Thyroid gland (tissue), 4 donors: ENCODE results near the gene CDKN2D. TPM values are rescaled to one million over a fixed set of nuclear protein-coding genes. Genes with fewer than 3 reads are reported as not detected.

Experiments used
- DNase-seq, 2 donors: peaks; one replicate each; pipeline ENCODE4 v3.0.0-alpha.2; 2019
- H3K27ac ChIP-seq, 3 donors: fragments of 200-600 bp; sonication (generic); 1 replicate in 2 of 3; 2 replicates in 1 of 3; pipeline ENCODE4 v1.5.1; 2016 to 2019; ENCODE audit warnings: mild to moderate bottlenecking in 1 of 3, moderate library complexity in 1 of 3
- H3K27me3 ChIP-seq: fragments of 200-600 bp; sonication (generic); one replicate; pipeline ENCODE4 v1.5.1; 2019
- H3K36me3 ChIP-seq, 2 donors: fragments of 200-600 bp; sonication (generic); one replicate each; pipeline ENCODE4 v1.5.1; 2016 to 2019
- H3K4me1 ChIP-seq, 2 donors: fragments of 200-600 bp; sonication (generic); one replicate each; pipeline ENCODE4 v1.5.1; 2017 to 2019
- H3K4me3 ChIP-seq, 3 donors: fragments of 200-600 bp; sonication (generic); replicated peaks in 1 of 3; 1 replicate in 2 of 3; 2 replicates in 1 of 3; pipeline ENCODE4 v1.5.1; 2016; ENCODE audit warnings: mild to moderate bottlenecking in 1 of 3
- H3K9me3 ChIP-seq: fragments of 200-600 bp; sonication (generic); one replicate; pipeline ENCODE4 v1.5.1; 2017
- POLR2A ChIP-seq, 2 donors: fragments of 450-650 bp; IDR thresholded peaks; one replicate each; pipeline ENCODE4 v1.6.1; 2017; ENCODE audit warnings: antibody characterized with exemption in 2 of 2, mild to moderate bottlenecking in 2 of 2, moderate library complexity in 1 of 2
- WGBS, 2 donors: methylation state at CpG; one replicate each; pipeline ENCODE4 v1.1.5; 2017; 5-methylcytosine and 5-hydroxymethylcytosine counted together
- intact Hi-C: fragments of 100-400 bp; cut with DNase I; formaldehyde crosslinking; loops from one replicate; pipeline ENCODE4 v1.15.1; 2023
- total RNA-seq, 4 donors: library from RNA; depleted of rRNA; stranded (reverse); fragments of >200 nt; gene quantifications; one replicate each; pipeline ENCODE4 v1.2.3, GENCODE V29; 2016
- TF ChIP-seq, protein P1 (sequence below), 6 experiments: fragments of 200-600 bp in 3 of 6; fragments of 450-650 bp in 3 of 6; sonication (generic) in 3 of 6; IDR thresholded peaks; one replicate each; pipeline ENCODE4 v1.5.1; 2016 to 2019; ENCODE audit warnings: antibody characterized with exemption in 6 of 6, mild to moderate bottlenecking in 2 of 6, inconsistent platforms in 1 of 6, moderate library complexity in 1 of 6

Gene CDKN2D
- total RNA-seq, 4 donors from 2014 or later = 2.0 to 8.2 (median 3.7) TPM

DNA sequence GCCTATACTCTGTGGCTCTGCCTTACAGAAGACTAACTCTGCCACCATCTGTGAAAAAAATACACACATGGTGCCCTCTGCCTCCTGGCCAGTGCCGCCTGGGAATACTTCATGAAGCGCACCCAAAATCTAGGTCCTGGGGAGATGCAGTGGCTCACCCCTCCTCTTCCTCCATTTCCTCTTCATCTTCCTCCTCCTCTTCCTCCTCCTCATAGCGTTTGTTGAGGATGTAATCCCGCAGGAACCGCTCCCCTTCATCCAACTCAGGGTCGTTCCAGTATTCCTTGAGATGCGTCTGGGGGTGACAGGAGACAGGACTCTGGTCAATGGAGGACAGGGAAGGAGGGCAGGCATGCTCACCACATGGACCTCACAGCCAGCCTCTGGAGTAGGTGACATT, 8.6 kb downstream of the CDKN2D start:
- TF ChIP-seq POLR2A (IDR thresholded peaks at IDR 0.05) = no peak
- TF ChIP-seq, protein P1, sequence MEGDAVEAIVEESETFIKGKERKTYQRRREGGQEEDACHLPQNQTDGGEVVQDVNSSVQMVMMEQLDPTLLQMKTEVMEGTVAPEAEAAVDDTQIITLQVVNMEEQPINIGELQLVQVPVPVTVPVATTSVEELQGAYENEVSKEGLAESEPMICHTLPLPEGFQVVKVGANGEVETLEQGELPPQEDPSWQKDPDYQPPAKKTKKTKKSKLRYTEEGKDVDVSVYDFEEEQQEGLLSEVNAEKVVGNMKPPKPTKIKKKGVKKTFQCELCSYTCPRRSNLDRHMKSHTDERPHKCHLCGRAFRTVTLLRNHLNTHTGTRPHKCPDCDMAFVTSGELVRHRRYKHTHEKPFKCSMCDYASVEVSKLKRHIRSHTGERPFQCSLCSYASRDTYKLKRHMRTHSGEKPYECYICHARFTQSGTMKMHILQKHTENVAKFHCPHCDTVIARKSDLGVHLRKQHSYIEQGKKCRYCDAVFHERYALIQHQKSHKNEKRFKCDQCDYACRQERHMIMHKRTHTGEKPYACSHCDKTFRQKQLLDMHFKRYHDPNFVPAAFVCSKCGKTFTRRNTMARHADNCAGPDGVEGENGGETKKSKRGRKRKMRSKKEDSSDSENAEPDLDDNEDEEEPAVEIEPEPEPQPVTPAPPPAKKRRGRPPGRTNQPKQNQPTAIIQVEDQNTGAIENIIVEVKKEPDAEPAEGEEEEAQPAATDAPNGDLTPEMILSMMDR (IDR thresholded peaks at IDR 0.05) = no peak
- intact Hi-C loops = loop anchor here (10.0 kb wide), 1 partner anchor 55 kb away; the partner anchor contains the start of gene KEAP1
- H3K4me3 ChIP-seq = no peak overlapping the region
- H3K27me3 ChIP-seq = no peaks in the 10 kb centered on the region
- H3K4me1 ChIP-seq = peaks cover 4 to 8% of the 10 kb centered on the region in 2 donors
- no peak overlapping the region for H3K27ac ChIP-seq
- whole genome bisulfite sequencing, 2 donors = 92 to 93% methylated on average over 7 of the region's 7 CpGs
- H3K36me3 ChIP-seq = peaks cover 27 to 28% of the 10 kb centered on the region in 2 donors
- no peak for DNase-seq
- H3K9me3 ChIP-seq = no peaks in the 10 kb centered on the region

DNA sequence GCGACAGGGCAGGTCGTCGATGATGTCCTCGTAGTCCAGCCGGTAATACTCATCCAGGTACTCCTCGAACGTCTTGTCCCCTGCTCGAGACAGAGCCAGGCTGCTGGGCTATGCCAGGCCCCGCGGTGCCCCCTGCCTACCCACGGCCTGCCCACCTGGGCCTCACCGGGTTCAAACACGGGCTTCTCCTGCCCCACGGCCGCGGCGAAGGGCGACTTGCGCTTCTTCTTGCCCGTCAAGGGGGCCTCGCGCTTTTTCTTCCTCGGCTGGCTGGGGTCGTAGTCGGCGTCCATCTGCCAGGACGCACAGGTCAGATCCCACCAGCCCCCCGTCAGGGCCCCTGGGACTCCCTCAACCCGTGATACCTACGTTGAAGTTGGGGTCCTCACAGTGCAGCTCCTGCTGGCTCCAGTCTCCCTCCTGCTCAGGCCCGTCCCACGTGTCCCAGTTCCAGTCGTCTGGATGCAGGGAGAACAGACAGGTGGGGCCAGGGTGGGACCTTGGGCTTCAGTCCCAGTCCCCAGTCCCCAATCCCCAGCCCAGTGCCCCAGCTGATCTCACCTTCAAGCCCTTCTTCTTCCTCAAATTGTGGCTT, 11.1 kb downstream of the CDKN2D start:
- 95% methylated on average over 25 to 33 of the region's 33 CpGs for WGBS, 2 donors

DNA sequence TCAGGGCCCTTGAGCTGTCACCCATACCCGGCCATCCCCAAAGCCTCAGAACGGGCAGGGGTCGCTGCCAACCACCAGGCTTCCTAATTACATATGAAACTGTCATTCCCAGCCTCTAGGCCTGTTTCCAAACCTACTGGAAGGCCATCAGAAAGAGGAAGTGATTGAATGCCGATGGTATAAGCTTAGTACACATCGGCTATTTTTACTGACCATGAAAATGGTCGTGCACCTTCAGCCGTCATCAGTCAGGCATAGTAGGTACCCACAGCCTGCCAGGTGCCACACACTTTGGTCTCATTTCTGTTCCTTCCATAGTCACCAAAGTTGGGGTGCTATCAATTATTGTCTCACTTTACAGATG, 13.2 kb downstream of the CDKN2D start:
- TF ChIP-seq POLR2A (IDR thresholded peaks at IDR 0.05) = no peak
- TF ChIP-seq, protein P1 (IDR thresholded peaks at IDR 0.05) = no peak
- no peak overlapping the region for H3K4me3 ChIP-seq
- intact Hi-C loops = no loop called here
- 89 to 90% methylated on average over 5 to 7 of the region's 7 CpGs for WGBS, 2 donors
- no peaks in the 10 kb centered on the region for H3K27me3 ChIP-seq
- no peaks in the 10 kb centered on the region for H3K9me3 ChIP-seq
- H3K4me1 ChIP-seq = no peaks in the 10 kb centered on the region
- H3K36me3 ChIP-seq = peaks cover 59 to 61% of the 10 kb centered on the region in 2 donors
- H3K27ac ChIP-seq = no peak overlapping the region
- no peak for DNase-seq

More for the DNA sequence above, 11.1 kb downstream of the CDKN2D start:
- Histone ChIP-seq H3K27me3 (no peaks in the 10 kb centered on the region), H3K9me3 (no peaks in the 10 kb centered on the region), H3K27ac (no peak overlapping the region), H3K36me3 (peaks cover 48 to 51% of the 10 kb centered on the region in 2 donors), H3K4me3 (no peak overlapping the region), H3K4me1 (no peaks in the 10 kb centered on the region)
- no peak for DNase-seq
- intact Hi-C loops = no loop called here
- TF ChIP-seq, protein P1 (IDR thresholded peaks at IDR 0.05) = no peak
- no peak for TF ChIP-seq POLR2A (IDR thresholded peaks at IDR 0.05)

DNA sequence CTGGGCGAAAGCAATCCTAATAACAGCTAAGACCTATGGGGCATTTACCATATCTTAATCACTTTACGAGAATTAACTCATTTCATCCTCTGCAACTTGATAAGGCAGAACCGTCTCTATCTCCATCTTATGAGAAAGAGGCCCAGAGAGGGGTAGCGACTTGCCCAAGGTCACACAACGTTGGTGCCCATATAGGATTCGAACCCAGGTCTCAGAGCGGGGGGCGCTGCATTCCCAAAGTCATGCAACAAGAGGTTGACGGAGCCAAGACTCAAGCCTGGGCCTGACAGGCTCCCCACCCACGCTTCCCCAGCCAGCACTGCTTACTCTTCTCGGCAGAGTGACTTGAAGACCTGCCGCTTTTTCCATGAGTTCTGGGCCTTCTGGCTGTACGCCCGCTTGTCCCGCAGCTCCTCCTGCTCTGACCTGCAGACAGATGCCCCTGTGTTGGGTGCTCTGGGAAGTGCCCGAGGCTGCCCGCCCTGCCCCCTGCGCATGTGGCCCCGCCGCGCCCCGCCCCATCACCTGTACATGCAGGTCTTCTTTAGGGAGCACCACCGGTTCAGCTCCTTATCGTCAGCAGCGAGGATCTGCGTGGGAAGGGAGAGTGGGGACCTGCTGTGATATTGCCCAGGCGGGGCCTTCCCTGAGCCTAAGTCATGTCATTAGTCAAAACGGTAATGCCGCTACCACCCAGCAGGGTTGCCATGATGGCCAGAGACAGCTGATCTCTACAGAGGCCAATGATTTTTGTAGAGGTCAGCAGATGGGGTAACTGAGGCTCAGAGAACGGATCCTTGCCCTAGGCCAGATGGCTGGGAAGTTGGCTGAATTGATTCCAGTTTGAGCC, 13.8 kb downstream of the CDKN2D start:
- no peak overlapping the region for H3K27ac ChIP-seq
- no peak overlapping the region for H3K4me3 ChIP-seq
- DNase-seq = no peak
- TF ChIP-seq, protein P1 (IDR thresholded peaks at IDR 0.05) = no peak
- TF ChIP-seq POLR2A (IDR thresholded peaks at IDR 0.05) = no peak
- no peaks in the 10 kb centered on the region for H3K27me3 ChIP-seq
- H3K36me3 ChIP-seq = peaks cover 55 to 61% of the 10 kb centered on the region in 2 donors
- no peaks in the 10 kb centered on the region for H3K9me3 ChIP-seq
- no peaks in the 10 kb centered on the region for H3K4me1 ChIP-seq
- 89 to 90% methylated on average over 25 to 30 of the region's 30 CpGs for WGBS, 2 donors
- intact Hi-C loops = no loop called here

DNA sequence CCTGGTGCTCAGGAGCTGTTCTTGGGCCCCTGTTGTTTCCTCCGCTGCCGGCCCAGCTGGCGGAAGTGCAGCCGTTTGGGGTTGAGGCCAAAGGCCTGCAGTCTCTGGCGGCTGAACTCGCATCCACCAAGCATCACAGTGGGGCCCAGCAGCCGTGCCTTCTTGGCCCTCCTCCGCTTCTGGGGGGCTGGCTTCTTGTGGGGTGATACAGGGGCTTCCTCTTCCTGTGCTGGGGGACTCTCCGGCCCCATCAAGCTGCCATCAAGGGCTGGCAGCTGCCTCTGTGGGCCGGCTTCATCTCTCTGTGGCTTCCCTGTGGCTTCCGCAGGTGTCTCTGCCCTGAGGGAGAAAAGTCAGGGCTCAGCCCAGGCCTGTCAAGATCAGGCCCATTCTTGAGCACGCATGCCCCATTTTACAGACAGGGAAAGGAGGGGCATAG, 14.8 kb downstream of the CDKN2D start:
- H3K27me3 ChIP-seq = no peaks in the 10 kb centered on the region
- no peaks in the 10 kb centered on the region for H3K9me3 ChIP-seq
- DNase-seq = no peak
- peaks cover 55 to 60% of the 10 kb centered on the region in 2 donors for H3K36me3 ChIP-seq
- no peaks in the 10 kb centered on the region for H3K4me1 ChIP-seq
- no peak overlapping the region for H3K4me3 ChIP-seq
- intact Hi-C loops = no loop called here
- WGBS, 2 donors = 78 to 90% methylated on average over 5 to 7 of the region's 12 CpGs
- no peak for TF ChIP-seq POLR2A (IDR thresholded peaks at IDR 0.05)
- TF ChIP-seq, protein P1 (IDR thresholded peaks at IDR 0.05) = no peak
- no peak overlapping the region for H3K27ac ChIP-seq
